ENCODE data around the gene HIP1R.

DNA sequence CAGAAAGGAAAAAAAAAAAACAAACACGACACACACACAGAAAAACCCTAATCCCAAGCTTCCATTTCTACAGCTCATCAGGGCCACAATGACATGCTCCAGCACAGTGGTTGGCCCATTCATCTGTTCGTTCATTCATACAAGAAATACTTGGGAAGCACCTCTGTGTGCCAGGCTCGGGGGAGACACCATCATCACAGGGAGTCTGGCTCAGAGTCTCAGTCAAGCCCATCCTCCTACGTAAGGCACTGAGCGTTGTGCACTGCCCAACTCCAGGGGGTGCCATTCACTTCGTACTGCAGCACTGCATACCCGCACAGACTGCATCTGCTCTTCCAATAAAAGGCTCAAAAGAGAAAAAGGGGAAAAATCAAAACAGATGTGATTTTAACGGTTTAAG, 45.4 kb downstream of the HIP1R start:
- no peak for TF ChIP-seq ZMYM2 (CRISPR knock-in tag; IDR thresholded peaks at IDR 0.05)
- no peak for TF ChIP-seq MYC (CRISPR knock-in tag; IDR thresholded peaks at IDR 0.05; ENCODE audit: borderline replicate concordance)
- TF ChIP-seq JUNB (CRISPR knock-in tag; IDR thresholded peaks at IDR 0.05; ENCODE audit: borderline replicate concordance), result no peak
- no peak for TF ChIP-seq ZNF205 (CRISPR knock-in tag; IDR thresholded peaks at IDR 0.05)
- no peak for TF ChIP-seq ZNF577 (CRISPR knock-in tag; IDR thresholded peaks at IDR 0.05; ENCODE audit: borderline replicate concordance, low read depth)
- TF ChIP-seq, protein P1, sequence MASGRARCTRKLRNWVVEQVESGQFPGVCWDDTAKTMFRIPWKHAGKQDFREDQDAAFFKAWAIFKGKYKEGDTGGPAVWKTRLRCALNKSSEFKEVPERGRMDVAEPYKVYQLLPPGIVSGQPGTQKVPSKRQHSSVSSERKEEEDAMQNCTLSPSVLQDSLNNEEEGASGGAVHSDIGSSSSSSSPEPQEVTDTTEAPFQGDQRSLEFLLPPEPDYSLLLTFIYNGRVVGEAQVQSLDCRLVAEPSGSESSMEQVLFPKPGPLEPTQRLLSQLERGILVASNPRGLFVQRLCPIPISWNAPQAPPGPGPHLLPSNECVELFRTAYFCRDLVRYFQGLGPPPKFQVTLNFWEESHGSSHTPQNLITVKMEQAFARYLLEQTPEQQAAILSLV (CRISPR knock-in tag; IDR thresholded peaks at IDR 0.05; ENCODE audit: borderline replicate concordance), result no peak
- TF ChIP-seq EZH2 (conservative IDR thresholded peaks at IDR 0.05; ENCODE audit: low read depth, low read length), result no peak
- TF ChIP-seq HMG20A (CRISPR knock-in tag; IDR thresholded peaks at IDR 0.05; ENCODE audit: borderline replicate concordance), result no peak
- no peak for TF ChIP-seq ZSCAN30 (CRISPR knock-in tag; IDR thresholded peaks at IDR 0.05)
- TF ChIP-seq AKAP8 (CRISPR knock-in tag; IDR thresholded peaks at IDR 0.05), result no peak

All from HepG2 (cell line).